Parathyroid adenoma (tissue), 2 donors: Measurements from ENCODE around the gene APAF1.

Experiments used
- H2AFZ ChIP-seq: fragments of 300-600 bp; sonication (generic); one replicate; pipeline ENCODE4 v1.7.0; 2017; ENCODE audit warnings: antibody characterized with exemption, mild to moderate bottlenecking
- H3K27ac ChIP-seq: fragments of 300-600 bp; sonication (generic); one replicate; pipeline ENCODE4 v1.7.0; 2017
- H3K27me3 ChIP-seq: fragments of 300-600 bp; sonication (generic); one replicate; pipeline ENCODE4 v1.7.0; 2017; ENCODE audit warnings: low read length; ENCODE audit not compliant: control insufficient read depth, insufficient read depth
- H3K36me3 ChIP-seq: fragments of 300-600 bp; sonication (generic); one replicate; pipeline ENCODE4 v1.7.0; 2017; ENCODE audit warnings: low read length; ENCODE audit not compliant: control insufficient read depth, insufficient read depth
- H3K4me1 ChIP-seq: fragments of 300-600 bp; sonication (generic); one replicate; pipeline ENCODE4 v1.7.0; 2017; ENCODE audit warnings: control low read depth
- H3K4me2 ChIP-seq: fragments of 300-600 bp; sonication (generic); one replicate; pipeline ENCODE4 v1.7.0; 2017; ENCODE audit warnings: low read length
- H3K4me3 ChIP-seq: fragments of 300-600 bp; sonication (generic); one replicate; pipeline ENCODE4 v1.7.0; 2017; ENCODE audit warnings: low read depth, low read length
- H3K79me2 ChIP-seq: fragments of 300-600 bp; sonication (generic); one replicate; pipeline ENCODE4 v1.7.0; 2017; ENCODE audit warnings: control low read depth
- H3K9ac ChIP-seq: fragments of 300-600 bp; sonication (generic); one replicate; pipeline ENCODE4 v1.7.0; 2017; ENCODE audit warnings: mild to moderate bottlenecking
- H3K9me3 ChIP-seq: fragments of 300-600 bp; sonication (generic); one replicate; pipeline ENCODE4 v1.7.0; 2017; ENCODE audit warnings: low read length; ENCODE audit not compliant: control insufficient read depth
- CTCF ChIP-seq: fragments of 300-600 bp; sonication (generic); IDR thresholded peaks from one replicate; pipeline ENCODE4 v1.7.0; 2017; ENCODE audit warnings: antibody characterized with exemption, mild to moderate bottlenecking
- donor health status: primary hyperparathyroidism.

APAF1 gene

GRCh38 chr12:98737322-98737712 lies 92.2 kb downstream of the APAF1 start:
- Histone ChIP-seq H3K36me3 (no peaks in the 10 kb centered on the region), H3K27me3 (no peaks in the 10 kb centered on the region), H3K79me2 (no peaks in the 10 kb centered on the region), H2AFZ (no peak overlapping the region), H3K27ac (no peak overlapping the region), H3K4me1 (peaks cover 6% of the 10 kb centered on the region), H3K9me3 (no peaks in the 10 kb centered on the region), H3K4me3 (no peak overlapping the region), H3K9ac (no peak overlapping the region), H3K4me2 (no peak overlapping the region)
- no peak for TF ChIP-seq CTCF

GRCh38 chr12:98738002-98738401 lies 92.9 kb downstream of the APAF1 start:
- no peaks in the 10 kb centered on the region for H3K79me2 ChIP-seq
- no peaks in the 10 kb centered on the region for H3K27me3 ChIP-seq
- H3K4me1 ChIP-seq, result peaks cover 6% of the 10 kb centered on the region
- no peak for TF ChIP-seq CTCF
- H3K4me3 ChIP-seq, result no peak overlapping the region
- no peaks in the 10 kb centered on the region for H3K36me3 ChIP-seq
- no peak overlapping the region for H3K9ac ChIP-seq
- H2AFZ ChIP-seq, result no peak overlapping the region
- no peak overlapping the region for H3K4me2 ChIP-seq
- H3K9me3 ChIP-seq, result no peaks in the 10 kb centered on the region
- H3K27ac ChIP-seq, result no peak overlapping the region

GRCh38 chr12:98738539-98738938 lies 93.4 kb downstream of the APAF1 start:
- Histone ChIP-seq H3K9ac (no peak overlapping the region), H3K27ac (no peak overlapping the region), H3K79me2 (no peaks in the 10 kb centered on the region), H3K4me3 (no peak overlapping the region), H2AFZ (no peak overlapping the region), H3K27me3 (no peaks in the 10 kb centered on the region), H3K4me2 (no peak overlapping the region), H3K4me1 (peaks cover 6% of the 10 kb centered on the region), H3K9me3 (no peaks in the 10 kb centered on the region), H3K36me3 (no peaks in the 10 kb centered on the region)
- TF ChIP-seq CTCF, result no peak

GRCh38 chr12:98740751-98741150 lies 95.7 kb downstream of the APAF1 start:
- no peak overlapping the region for H3K4me3 ChIP-seq
- no peak overlapping the region for H2AFZ ChIP-seq
- TF ChIP-seq CTCF, result no peak
- H3K36me3 ChIP-seq, result no peaks in the 10 kb centered on the region
- no peaks in the 10 kb centered on the region for H3K27me3 ChIP-seq
- no peak overlapping the region for H3K9ac ChIP-seq
- no peaks in the 10 kb centered on the region for H3K9me3 ChIP-seq
- H3K4me1 ChIP-seq, result peaks cover 10% of the 10 kb centered on the region
- no peak overlapping the region for H3K4me2 ChIP-seq
- H3K27ac ChIP-seq, result no peak overlapping the region
- no peaks in the 10 kb centered on the region for H3K79me2 ChIP-seq

GRCh38 chr12:98741196-98741555 lies 96.1 kb downstream of the APAF1 start:
- Histone ChIP-seq H2AFZ (no peak overlapping the region), H3K4me2 (no peak overlapping the region), H3K9ac (no peak overlapping the region), H3K27me3 (no peaks in the 10 kb centered on the region), H3K9me3 (no peaks in the 10 kb centered on the region), H3K4me3 (no peak overlapping the region), H3K79me2 (no peaks in the 10 kb centered on the region), H3K4me1 (peaks cover 11% of the 10 kb centered on the region), H3K36me3 (no peaks in the 10 kb centered on the region), H3K27ac (no peak overlapping the region)
- TF ChIP-seq CTCF, result no peak
